ENCODE results near the gene TMEM263.
"Not testable (repeated sequence)": the region's sequence is repeated elsewhere in the genome, so short reads cannot be mapped to it uniquely, and the experiment has no call there.

The TMEM263 gene

GRCh38 chr12:106987846-106988245 lies 32.1 kb downstream of the TMEM263 start:
- no peak for DNase-seq

- no peak for DNase-seq
Measured at GRCh38 chr12:106994579-106995220, 39.0 kb downstream of the TMEM263 start.

GRCh38 chr12:106996102-106996501 lies 40.4 kb downstream of the TMEM263 start:
- not testable (repeated sequence) for DNase-seq

GRCh38 chr12:106997916-106998315 lies 42.2 kb downstream of the TMEM263 start:
- DNase-seq: no peak

GRCh38 chr12:106999446-106999845 lies 43.7 kb downstream of the TMEM263 start:
- DNase-seq: no peak

- not testable (repeated sequence) for DNase-seq
Measured at GRCh38 chr12:107002665-107003064, 47.0 kb downstream of the TMEM263 start.

GRCh38 chr12:107007411-107007810 lies 51.7 kb downstream of the TMEM263 start:
- DNase-seq: no peak

- no peak for DNase-seq
Measured at GRCh38 chr12:107011519-107011918, 55.8 kb downstream of the TMEM263 start.

- no peak for DNase-seq
Measured at GRCh38 chr12:107012736-107013425, 57.2 kb downstream of the TMEM263 start.

- DNase-seq: peak; percentile 56
Measured at GRCh38 chr12:107014055-107014454, 58.3 kb downstream of the TMEM263 start.

- no peak for DNase-seq
Measured at GRCh38 chr12:107017042-107017441, 61.3 kb downstream of the TMEM263 start.

- DNase-seq: no peak
Measured at GRCh38 chr12:107019546-107019945, 63.8 kb downstream of the TMEM263 start.

Measured in RPMI8226 (cell line).